Heart left ventricle (tissue), 13 donors: ENCODE results near the gene KLF4.

Source experiments
- CTCF ChIP-seq, 12 donors: fragments of 200-600 bp; sonication (generic) in 4 of 12; IDR thresholded peaks; one replicate each; pipeline versions ENCODE4 v1.5.0 to v1.8.0; 2018 to 2022; ENCODE audit warnings: antibody characterized with exemption in 12 of 12, mild to moderate bottlenecking in 5 of 12
- POLR2A ChIP-seq, 2 donors: fragments of 450-650 bp; IDR thresholded peaks; one replicate each; pipeline ENCODE4 v1.6.1; 2017; ENCODE audit warnings: antibody characterized with exemption in 2 of 2, mild to moderate bottlenecking in 2 of 2, moderate library complexity in 2 of 2
- donor health status: ischemic (EF 13 %, LVEDD 7.1; RV severe dilation, severe dysfunction).
- donor health status: DM: no; HTN: yes; CAD: no.
- donor health status: DM: no; HTN: no; CAD: no.
- donor health status: ischemic (EF 25% LVEDD 6.9; RV normal size, moderate dysfunction).
- donor health status: ischemic (EF 25% LVEDD 5.7; RV mildly dilated, moderate dysfunction).
- donor health status: ischemic (EF 35%, LVEDD 5.7; RV mildly dilated, moderate dysfunction).
- donor health status: nonischemic (EF 11% LVEDD 7.7; RV severe dilation, severe dysfunction).
- donor health status: DM: yes; HTN: yes; CAD: no.
- donor health status: PGD.
- donor health status: ischemic (EF 29% LVEDD 5.4; RV normal size, mild dysfunction).
- donor health status: nonischemic (EF 23%, LVEDD 6.1; RV moderate dilation, normal function).

- TF ChIP-seq CTCF (IDR thresholded peaks at IDR 0.05) (no peak), POLR2A (IDR thresholded peaks at IDR 0.05) (no peak)
Measured at GRCh38 chr9:107534510-107535078, 45.0 kb upstream of the KLF4 start.
